Measurements from ENCODE around the gene NEURL1B. TPM values are rescaled to one million over a fixed set of nuclear protein-coding genes. Genes with fewer than 3 reads are reported as not detected.

Gene NEURL1B
- total RNA-seq, 2 experiments from 2014 or later: 3.0 to 3.3 TPM

DNA sequence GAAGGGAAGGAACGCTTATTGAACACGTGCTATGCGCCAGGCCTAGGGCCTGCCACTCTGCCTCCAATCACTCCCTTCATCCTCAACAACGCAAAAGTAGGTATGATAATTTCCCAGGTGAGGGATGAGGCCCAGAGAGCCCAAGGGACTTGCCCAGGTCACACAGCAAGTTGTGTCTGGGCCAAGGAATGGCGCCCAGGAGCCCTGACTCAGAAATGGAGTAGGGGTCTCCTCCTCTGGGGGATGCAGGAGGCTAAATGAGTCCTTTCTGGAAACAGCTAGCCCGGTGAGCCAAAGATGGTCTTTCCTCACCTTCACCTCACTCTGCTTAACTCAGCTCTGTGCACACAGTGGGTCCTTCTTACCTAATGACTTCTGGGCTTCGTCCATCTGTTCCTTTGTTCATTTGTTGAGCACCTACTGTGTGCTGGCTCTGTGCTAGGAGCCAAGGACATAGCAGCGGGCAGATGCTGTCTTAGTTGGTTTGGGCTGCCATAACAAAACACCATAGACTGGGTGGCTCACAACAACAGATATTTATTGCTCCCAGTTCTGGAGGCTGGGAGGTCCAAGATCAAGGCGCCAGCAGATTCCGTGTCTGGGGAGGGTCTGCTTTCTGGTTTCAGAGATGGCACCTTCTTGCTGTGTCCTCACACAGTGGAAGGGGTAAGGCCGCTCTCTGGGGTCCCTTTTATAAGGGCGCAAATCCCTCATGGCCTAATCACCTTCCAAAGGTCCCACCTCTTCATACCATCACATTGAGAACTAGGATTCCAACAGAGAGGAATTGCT is 22.3 kb upstream of the NEURL1B start:
- no peaks in the 10 kb centered on the region for H3K4me1 Mint-ChIP-seq
- no peak for DNase-seq
- H3K27ac Mint-ChIP-seq: no peak overlapping the region
- peaks cover 5% of the 10 kb centered on the region for H3K27me3 Mint-ChIP-seq
- CTCF ChIA-PET: no interaction called here
- H3K9me3 Mint-ChIP-seq: no peaks in the 10 kb centered on the region
- POLR2A ChIA-PET: no interaction called here
- no peak overlapping the region for H3K4me3 Mint-ChIP-seq
- no peaks in the 10 kb centered on the region for H3K36me3 Mint-ChIP-seq (ENCODE audit: low read depth)

DNA sequence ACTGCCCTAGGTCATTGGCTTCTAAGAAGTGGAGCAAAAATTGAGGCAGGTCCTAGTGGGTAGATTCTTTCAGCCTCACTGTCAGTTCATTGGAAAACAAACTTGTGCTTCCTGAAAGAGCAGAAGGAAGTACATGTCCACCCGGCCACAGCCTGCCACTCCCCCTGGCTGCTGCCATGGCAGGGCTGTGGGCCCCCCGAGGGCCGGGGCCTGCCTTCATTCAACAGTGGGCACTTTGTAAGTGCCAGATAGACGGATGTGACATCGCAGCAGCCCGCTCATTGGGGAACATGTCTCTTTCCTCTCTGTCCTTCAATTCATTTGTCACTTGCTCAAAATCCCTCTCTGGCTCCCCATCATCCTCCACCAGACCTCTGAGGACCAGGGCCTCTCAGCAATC is 20.6 kb upstream of the NEURL1B start:
- Mint-ChIP-seq H3K9me3 (no peaks in the 10 kb centered on the region), H3K27ac (no peak overlapping the region), H3K4me3 (no peak overlapping the region), H3K36me3 (ENCODE audit: low read depth) (no peaks in the 10 kb centered on the region), H3K27me3 (peaks cover 5% of the 10 kb centered on the region), H3K4me1 (no peaks in the 10 kb centered on the region)
- ChIA-PET CTCF (no interaction called here), POLR2A (no interaction called here)
- DNase-seq: no peak

DNA sequence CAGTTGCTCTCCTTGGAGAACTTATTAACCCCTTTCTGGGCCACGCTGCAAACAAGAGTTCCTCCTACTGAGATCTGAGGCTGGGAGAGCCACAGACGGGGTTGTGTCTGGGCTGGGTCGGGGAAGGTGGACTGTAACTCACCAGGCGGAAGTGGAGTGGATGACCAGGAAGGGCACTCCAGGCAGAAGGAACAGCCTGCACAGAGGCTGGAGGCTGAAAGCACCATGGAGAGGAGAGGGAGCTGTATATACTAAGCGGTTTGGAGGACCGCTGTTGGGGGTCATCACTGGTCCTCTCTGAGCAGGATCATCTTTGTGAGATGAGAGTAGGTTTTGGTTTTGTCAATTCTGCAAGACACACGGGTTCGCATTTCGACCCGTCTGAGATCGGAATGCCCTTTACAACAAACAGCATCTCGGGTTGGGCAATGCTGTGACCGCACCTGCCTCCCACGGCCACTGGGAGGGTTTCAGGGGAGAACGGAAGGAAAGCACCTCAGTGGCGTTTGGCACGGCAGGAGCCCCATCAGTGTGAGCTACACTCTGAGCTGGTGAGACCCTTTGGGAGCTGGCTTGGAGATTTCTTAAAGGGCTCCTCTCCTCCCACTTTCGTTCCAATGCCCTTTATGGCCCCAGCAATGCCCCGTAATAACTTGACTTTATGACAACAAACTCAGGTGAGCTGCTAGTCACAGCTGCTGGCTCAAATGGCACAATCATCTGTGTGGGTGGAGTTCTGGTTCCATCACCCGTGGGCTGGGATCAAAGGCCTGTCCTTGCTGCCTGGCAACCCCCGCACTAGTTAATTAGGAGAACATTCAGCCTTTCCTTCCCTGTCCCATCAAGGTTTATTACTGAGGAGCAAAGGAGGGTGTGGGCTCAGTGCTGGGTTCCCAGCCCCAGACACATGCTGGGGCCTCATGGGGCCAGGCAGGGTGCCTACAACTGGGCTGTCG is 18.7 kb upstream of the NEURL1B start:
- ChIA-PET CTCF (no interaction called here), POLR2A (no interaction called here)
- H3K4me3 Mint-ChIP-seq: no peak overlapping the region

DNA sequence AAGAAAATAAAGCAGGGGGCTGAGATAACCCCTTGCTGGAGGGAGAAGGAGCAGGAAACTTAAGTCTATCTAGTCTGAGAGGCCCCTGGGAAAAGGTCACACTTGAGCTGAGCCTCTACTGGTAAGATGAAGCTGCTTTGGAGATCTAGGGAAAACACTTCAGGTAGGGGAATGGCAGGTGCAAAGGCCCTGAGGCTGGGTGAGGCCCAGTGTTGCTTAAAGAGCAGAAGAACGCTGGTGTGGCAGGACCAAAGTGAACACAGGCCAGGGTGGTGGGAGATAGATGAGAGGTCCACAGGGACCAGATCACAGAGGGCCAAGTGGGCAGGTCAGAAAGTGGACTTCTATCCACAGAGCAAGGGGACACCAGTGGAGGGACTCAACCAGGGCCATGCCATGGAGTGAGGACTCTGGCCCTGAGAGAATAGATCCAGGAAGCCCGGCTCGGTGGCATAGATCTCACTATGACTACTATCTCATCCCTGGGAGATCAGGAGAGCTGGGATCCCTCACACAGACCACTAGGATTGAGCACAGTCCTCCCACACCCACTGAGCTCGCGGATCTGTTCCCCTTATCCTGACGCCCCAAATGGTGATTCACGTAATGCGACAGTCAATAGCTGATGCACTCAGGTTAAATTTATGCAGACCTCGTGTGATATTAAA is 17.6 kb upstream of the NEURL1B start:
- CTCF ChIA-PET: no interaction called here
- POLR2A ChIA-PET: interaction anchor here (1.0 kb wide), 1 partner anchor 36 kb away, joined by 4 read pairs; no protein-coding TSS in a partner anchor
- Mint-ChIP-seq H3K9me3 (no peaks in the 10 kb centered on the region), H3K4me1 (no peaks in the 10 kb centered on the region), H3K36me3 (ENCODE audit: low read depth) (no peaks in the 10 kb centered on the region), H3K4me3 (no peak overlapping the region), H3K27me3 (peaks cover 4% of the 10 kb centered on the region), H3K27ac (no peak overlapping the region)
- DNase-seq: no peak

More for the DNA sequence above, 18.7 kb upstream of the NEURL1B start:
- no peak for DNase-seq
- Mint-ChIP-seq H3K36me3 (ENCODE audit: low read depth) (no peaks in the 10 kb centered on the region), H3K27me3 (peaks cover 2% of the 10 kb centered on the region), H3K27ac (no peak overlapping the region), H3K4me1 (no peaks in the 10 kb centered on the region), H3K9me3 (no peaks in the 10 kb centered on the region)

DNA sequence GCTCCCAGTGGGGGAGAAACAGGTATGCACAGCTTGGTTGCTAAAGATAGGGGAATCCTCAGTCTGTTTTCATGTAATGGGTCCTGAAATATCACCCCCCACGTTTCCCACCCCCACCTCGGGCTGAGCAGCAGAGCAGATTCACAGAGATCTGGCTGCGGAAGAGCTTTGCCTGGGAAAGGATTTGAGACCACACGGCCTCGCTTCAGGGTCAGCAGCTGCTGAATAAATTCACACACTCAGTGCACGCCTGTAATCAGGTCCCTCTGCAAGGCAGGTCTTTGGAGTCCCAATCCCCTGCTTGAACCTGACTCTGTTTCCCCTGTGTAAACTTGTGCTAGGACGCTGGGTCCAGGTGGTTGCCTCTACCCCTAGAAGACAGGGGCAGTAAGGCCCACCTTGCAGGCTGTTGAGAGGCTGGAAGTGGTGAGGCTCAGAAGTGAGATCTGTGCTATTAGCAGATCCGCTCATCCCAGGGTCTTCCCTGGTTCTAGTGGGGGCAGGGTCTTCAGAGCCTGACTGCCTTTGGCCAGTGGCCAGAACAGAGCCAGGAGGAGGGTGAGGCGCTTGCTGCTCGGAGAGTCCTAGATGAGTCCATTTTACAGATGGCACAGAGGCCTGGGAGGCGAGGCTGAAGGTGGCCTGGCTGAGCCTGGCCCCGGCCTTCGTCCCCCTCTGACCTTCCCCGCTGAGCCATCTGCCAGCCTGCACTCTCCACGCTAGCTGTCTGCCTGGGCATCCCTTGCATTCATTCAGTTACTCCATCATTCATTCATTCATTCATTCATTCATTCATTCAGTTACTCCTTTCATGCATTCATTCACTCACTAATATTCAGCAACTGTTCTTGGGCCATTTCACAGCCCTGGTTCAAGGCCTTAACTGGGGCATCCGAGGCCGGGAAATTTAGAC is 16.7 kb upstream of the NEURL1B start:
- CTCF ChIA-PET: no interaction called here
- Mint-ChIP-seq H3K9me3 (no peaks in the 10 kb centered on the region), H3K36me3 (ENCODE audit: low read depth) (no peaks in the 10 kb centered on the region), H3K4me1 (no peaks in the 10 kb centered on the region), H3K27ac (no peak overlapping the region), H3K4me3 (no peak overlapping the region), H3K27me3 (peaks cover 7% of the 10 kb centered on the region)
- DNase-seq: no peak
- POLR2A ChIA-PET: interaction anchor here (1.0 kb wide), 1 partner anchor 36 kb away, joined by 4 read pairs; no protein-coding TSS in a partner anchor

DNA sequence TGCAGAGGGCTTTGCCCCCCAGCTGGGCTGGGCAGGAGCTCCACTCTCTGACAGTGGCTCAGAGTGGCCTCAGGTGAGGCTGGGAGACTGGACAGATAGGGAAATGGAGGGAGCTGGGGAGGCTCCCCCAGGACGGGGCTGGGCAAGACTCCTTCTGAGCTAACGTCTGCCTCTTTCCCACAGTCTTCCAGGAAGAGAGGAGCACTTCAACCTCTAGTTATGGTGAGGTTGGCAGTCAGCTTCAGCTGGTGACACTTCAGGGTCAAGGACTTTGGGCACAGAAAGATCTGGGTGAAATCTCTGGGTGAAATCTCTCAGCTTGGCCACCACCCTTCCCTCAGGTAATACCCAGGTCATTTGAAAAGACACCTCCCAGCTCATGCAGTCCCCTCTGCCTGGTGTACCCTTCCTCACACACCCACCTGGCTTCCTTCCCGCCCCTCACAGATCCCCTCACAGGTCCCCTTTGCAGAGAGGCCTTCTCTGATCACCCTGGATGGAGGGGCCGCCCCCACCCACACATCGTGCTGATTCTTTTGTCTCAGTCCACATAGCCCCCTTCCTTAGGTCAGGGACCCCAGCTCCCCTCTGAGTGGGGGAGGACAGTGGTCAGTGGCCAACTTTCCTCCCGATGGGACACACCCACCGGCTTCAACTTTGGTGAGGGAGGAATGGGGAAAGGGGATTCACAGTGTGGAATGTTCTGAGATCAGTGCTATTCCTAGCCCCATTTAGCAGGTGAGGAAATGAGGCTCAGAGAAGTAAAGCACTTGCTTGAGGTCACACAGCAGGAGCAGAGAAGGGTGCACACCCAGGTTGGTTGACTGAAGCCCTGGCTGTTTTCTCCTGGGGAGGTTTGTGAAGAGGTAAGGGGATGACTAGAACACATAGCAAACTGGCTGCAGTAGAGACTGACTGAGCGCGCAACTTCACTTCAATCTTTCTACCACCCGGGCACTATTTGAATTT is 15.8 kb upstream of the NEURL1B start:
- DNase-seq: no peak
- Mint-ChIP-seq H3K27ac (no peak overlapping the region), H3K36me3 (ENCODE audit: low read depth) (no peaks in the 10 kb centered on the region), H3K9me3 (no peaks in the 10 kb centered on the region), H3K27me3 (peaks cover 7% of the 10 kb centered on the region), H3K4me1 (no peaks in the 10 kb centered on the region), H3K4me3 (no peak overlapping the region)
- CTCF ChIA-PET: no interaction called here
- POLR2A ChIA-PET: no interaction called here

DNA sequence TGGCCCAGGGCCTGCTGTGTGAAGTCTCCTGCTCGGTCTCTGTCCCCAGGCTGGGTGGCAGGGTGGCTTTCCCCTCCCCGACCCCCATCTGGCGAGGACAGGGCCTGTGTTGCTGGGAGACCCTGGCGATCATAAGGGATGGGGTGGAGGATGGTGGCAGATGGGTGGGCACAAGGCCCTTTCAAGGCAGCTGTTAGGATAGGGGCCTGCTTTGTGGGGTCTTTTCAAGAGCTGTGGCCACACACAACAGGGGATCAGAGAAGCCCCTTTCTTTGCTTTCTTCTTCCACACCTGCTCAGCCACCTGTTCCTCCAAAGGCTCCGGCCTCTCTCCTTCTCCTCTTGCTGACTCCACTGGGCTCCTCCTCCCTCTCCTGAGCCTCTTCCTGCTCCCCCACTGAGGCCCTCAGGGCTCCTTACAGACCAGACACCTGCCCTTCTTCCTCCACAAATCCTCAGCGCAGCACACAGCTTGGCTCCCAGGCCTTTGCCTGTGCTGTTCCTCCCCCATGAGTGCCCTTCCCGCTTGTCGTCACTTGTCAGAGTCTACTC is 15.0 kb upstream of the NEURL1B start:
- CTCF ChIA-PET: no interaction called here
- Mint-ChIP-seq H3K9me3 (no peaks in the 10 kb centered on the region), H3K4me3 (no peak overlapping the region), H3K27me3 (peaks cover 4% of the 10 kb centered on the region), H3K27ac (no peak overlapping the region), H3K36me3 (ENCODE audit: low read depth) (no peaks in the 10 kb centered on the region), H3K4me1 (no peaks in the 10 kb centered on the region)
- POLR2A ChIA-PET: no interaction called here
- DNase-seq: no peak

DNA sequence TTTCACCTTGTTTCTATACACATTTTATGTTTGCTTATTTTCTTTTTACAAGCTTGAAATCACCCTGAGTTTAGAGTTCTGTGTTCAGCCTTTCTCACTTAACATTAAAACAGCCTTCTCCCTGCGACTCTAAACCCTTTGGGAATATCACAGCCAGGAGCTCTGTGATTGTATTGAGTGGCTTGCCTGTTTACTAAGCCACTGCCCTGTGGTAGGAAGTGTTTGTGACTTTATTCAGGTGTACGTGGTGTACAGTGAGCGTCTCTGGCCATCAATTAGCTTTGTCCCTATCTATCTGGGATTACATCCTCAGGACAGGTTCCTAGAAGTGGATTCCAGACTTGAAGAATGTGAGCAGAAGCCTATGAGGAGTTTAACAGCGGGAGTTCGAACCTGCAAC is 11.0 kb upstream of the NEURL1B start:
- DNase-seq: no peak
- no peaks in the 10 kb centered on the region for H3K9me3 Mint-ChIP-seq
- CTCF ChIA-PET: no interaction called here

DNA sequence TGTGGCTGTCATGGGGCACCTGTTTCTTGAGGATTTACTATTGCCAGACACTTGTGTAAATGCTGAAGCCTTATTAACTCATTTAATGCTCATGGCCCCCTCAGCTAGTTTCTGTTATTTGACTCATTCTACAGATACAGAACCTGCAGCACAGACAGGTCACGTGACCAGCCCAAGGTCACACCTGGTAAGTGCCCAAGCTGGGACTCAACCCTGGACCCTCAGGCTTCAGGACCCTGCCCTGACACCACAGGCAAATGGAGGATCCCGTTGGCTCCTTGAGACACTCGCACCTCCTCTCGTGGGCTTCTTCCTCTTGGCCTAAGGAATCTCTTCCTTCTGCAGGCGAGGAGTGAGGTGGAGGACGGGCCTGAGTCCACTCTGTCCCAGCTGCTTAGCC is 10.6 kb upstream of the NEURL1B start:
- no peak overlapping the region for H3K27ac Mint-ChIP-seq
- ChIA-PET CTCF (no interaction called here), POLR2A (no interaction called here)
- H3K4me3 Mint-ChIP-seq: no peak overlapping the region
- H3K36me3 Mint-ChIP-seq (ENCODE audit: low read depth): no peaks in the 10 kb centered on the region
- no peak for DNase-seq
- H3K9me3 Mint-ChIP-seq: no peaks in the 10 kb centered on the region
- H3K27me3 Mint-ChIP-seq: peaks cover 4% of the 10 kb centered on the region
- no peaks in the 10 kb centered on the region for H3K4me1 Mint-ChIP-seq

More for the DNA sequence above, 11.0 kb upstream of the NEURL1B start:
- no peaks in the 10 kb centered on the region for H3K4me1 Mint-ChIP-seq
- POLR2A ChIA-PET: no interaction called here
- no peak overlapping the region for H3K4me3 Mint-ChIP-seq
- H3K27ac Mint-ChIP-seq: no peak overlapping the region
- peaks cover 4% of the 10 kb centered on the region for H3K27me3 Mint-ChIP-seq
- no peaks in the 10 kb centered on the region for H3K36me3 Mint-ChIP-seq (ENCODE audit: low read depth)

DNA sequence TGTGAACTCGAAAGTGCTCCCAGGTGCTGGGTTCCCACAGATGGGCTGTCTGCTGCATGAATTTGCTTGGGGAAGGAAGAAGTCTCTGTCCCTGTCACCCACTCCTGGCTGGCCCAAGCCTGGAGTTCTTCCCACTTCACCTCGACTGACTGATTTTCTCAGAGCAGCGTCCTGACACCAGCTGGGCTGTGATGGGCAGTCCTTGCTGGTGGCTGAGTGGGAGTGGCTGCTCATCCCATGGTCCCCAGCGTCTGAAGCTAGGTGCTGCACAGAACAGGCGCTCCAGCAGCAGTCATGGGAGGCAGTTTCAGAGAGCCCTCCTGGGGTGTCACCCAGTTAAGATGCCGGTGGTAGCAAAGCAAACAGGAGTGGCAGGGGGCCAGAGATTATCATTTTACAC is 10.1 kb upstream of the NEURL1B start:
- DNase-seq: no peak
- CTCF ChIA-PET: no interaction called here
- Mint-ChIP-seq H3K4me3 (no peak overlapping the region), H3K4me1 (no peaks in the 10 kb centered on the region), H3K36me3 (ENCODE audit: low read depth) (no peaks in the 10 kb centered on the region), H3K9me3 (no peaks in the 10 kb centered on the region), H3K27ac (no peak overlapping the region), H3K27me3 (peaks cover 4% of the 10 kb centered on the region)
- POLR2A ChIA-PET: no interaction called here

DNA sequence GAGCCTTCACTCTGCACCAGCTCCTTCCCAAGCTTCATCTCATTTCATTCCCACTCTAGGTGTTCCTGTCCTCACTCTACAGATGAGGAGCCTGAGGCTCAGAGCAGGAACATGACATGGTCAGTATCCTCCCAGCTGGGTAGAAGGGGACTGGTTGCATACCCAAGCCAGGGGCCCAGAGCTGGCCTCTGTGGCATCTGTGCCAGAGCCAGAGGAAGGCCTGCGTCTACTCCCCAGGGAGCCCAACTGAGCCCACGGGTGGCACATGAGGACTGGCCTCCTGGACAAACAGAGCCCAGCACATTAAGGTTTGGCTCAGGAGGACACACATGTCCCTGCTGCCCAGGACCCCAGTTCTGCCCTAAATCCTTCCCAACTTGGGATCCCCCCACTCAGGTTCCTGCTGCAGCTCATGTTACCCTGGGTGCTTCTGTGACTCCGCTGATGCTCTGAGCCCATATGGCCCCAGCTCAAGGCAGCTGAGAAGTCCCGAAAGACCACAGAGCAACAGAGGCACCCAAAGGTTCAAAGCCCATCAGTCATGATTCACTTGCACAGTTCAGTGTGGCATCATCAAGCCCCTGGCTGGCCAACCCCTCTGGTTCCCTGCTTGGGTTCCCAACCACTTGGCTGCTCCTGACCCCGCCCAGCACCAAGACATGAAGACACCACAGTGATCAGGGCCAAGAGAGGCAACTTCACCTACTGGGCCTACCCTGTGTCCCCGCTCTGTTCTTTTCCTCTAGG is 8.5 kb upstream of the NEURL1B start:
- no peaks in the 10 kb centered on the region for H3K9me3 Mint-ChIP-seq
- CTCF ChIA-PET: no interaction called here
- POLR2A ChIA-PET: no interaction called here
- H3K36me3 Mint-ChIP-seq (ENCODE audit: low read depth): no peaks in the 10 kb centered on the region
- H3K27ac Mint-ChIP-seq: no peak overlapping the region
- peaks cover 4% of the 10 kb centered on the region for H3K27me3 Mint-ChIP-seq
- H3K4me1 Mint-ChIP-seq: no peaks in the 10 kb centered on the region
- no peak for DNase-seq
- no peak overlapping the region for H3K4me3 Mint-ChIP-seq
